Endothelial cell (in vitro differentiated cells): Measurements from ENCODE around the gene STIM1. TPM values are rescaled to one million over a fixed set of nuclear protein-coding genes. Genes with fewer than 3 reads are reported as not detected.

Source experiments
- DNase-seq: peaks from one replicate; pipeline ENCODE4 v3.0.0; 2021; ENCODE audit warnings: low spot score
- H3K27ac Mint-ChIP-seq: one replicate; pipeline ENCODE4 v1.8.0; 2021; ENCODE audit warnings: mixed read lengths, inconsistent platforms; ENCODE audit not compliant: unreplicated experiment
- H3K27me3 Mint-ChIP-seq: one replicate; pipeline ENCODE4 v1.8.0; 2021; ENCODE audit warnings: mild to moderate bottlenecking, moderate library complexity, mixed read lengths, inconsistent platforms; ENCODE audit not compliant: unreplicated experiment
- H3K36me3 Mint-ChIP-seq: one replicate; pipeline ENCODE4 v1.8.0; 2021; ENCODE audit warnings: mild to moderate bottlenecking, low read depth, mixed read lengths, inconsistent platforms; ENCODE audit not compliant: unreplicated experiment
- H3K4me1 Mint-ChIP-seq: one replicate; pipeline ENCODE4 v1.8.0; 2021; ENCODE audit warnings: mild to moderate bottlenecking, mixed read lengths, inconsistent platforms; ENCODE audit not compliant: unreplicated experiment
- H3K4me3 Mint-ChIP-seq: one replicate; pipeline ENCODE4 v1.8.0; 2021; ENCODE audit warnings: mild to moderate bottlenecking, mixed read lengths, inconsistent platforms; ENCODE audit not compliant: unreplicated experiment
- H3K9me3 Mint-ChIP-seq: one replicate; pipeline ENCODE4 v1.8.0; 2021; ENCODE audit warnings: mixed read lengths, inconsistent platforms; ENCODE audit not compliant: unreplicated experiment
- CTCF ChIP-seq: fragments of 200-600 bp; sonication (generic); IDR thresholded peaks from one replicate; pipeline ENCODE4 v1.5.0; 2021; ENCODE audit warnings: antibody characterized with exemption; ENCODE audit not compliant: unreplicated experiment
- total RNA-seq: library from RNA; stranded (reverse); fragmentation: NEBNext Ultra II Directional; extraction: Animal tissue kit (Norgen Biotek cat#: 25700); gene quantifications from one replicate; pipeline ENCODE4 v1.2.1, GENCODE V29; 2021; ENCODE audit not compliant: unreplicated experiment

Gene STIM1
- total RNA-seq, 1 donor from 2014 or later: 35.9 TPM

- Mint-ChIP-seq H3K4me1 (peaks cover 11% of the 10 kb centered on the region), H3K4me3 (peak overlapping the region; percentile 33), H3K36me3 (peaks cover 5% of the 10 kb centered on the region), H3K27ac (no peak overlapping the region), H3K27me3 (peaks cover 1% of the 10 kb centered on the region), H3K9me3 (no peaks in the 10 kb centered on the region)
- DNase-seq: no peak
- TF ChIP-seq CTCF: no peak
These were observed 218.8 kb downstream of the STIM1 start for GRCh38 chr11:4074266-4074665.

GRCh38 chr11:4076774-4077173 lies 221.3 kb downstream of the STIM1 start:
- no peak for DNase-seq
- H3K9me3 Mint-ChIP-seq: no peaks in the 10 kb centered on the region
- peaks cover 5% of the 10 kb centered on the region for H3K36me3 Mint-ChIP-seq
- H3K4me3 Mint-ChIP-seq: no peak overlapping the region
- no peak overlapping the region for H3K27ac Mint-ChIP-seq
- peaks cover 11% of the 10 kb centered on the region for H3K4me1 Mint-ChIP-seq
- TF ChIP-seq CTCF: no peak
- H3K27me3 Mint-ChIP-seq: peaks cover 1% of the 10 kb centered on the region

GRCh38 chr11:4083198-4083597 lies 227.7 kb downstream of the STIM1 start:
- TF ChIP-seq CTCF: no peak
- peaks cover 21% of the 10 kb centered on the region for H3K36me3 Mint-ChIP-seq
- DNase-seq: no peak

GRCh38 chr11:4084406-4085125 lies 229.1 kb downstream of the STIM1 start:
- TF ChIP-seq CTCF: no peak
- Mint-ChIP-seq H3K4me3 (peak overlapping the region; percentile 23), H3K9me3 (no peaks in the 10 kb centered on the region), H3K27ac (no peak overlapping the region), H3K27me3 (no peaks in the 10 kb centered on the region), H3K4me1 (peaks cover 14% of the 10 kb centered on the region), H3K36me3 (peaks cover 21% of the 10 kb centered on the region)
- no peak for DNase-seq

More at GRCh38 chr11:4083198-4083597, 227.7 kb downstream of the STIM1 start:
- H3K9me3 Mint-ChIP-seq: no peaks in the 10 kb centered on the region
- no peak overlapping the region for H3K4me3 Mint-ChIP-seq
- no peak overlapping the region for H3K27ac Mint-ChIP-seq
- H3K4me1 Mint-ChIP-seq: peaks cover 14% of the 10 kb centered on the region
- no peaks in the 10 kb centered on the region for H3K27me3 Mint-ChIP-seq

- H3K36me3 Mint-ChIP-seq: peaks cover 27% of the 10 kb centered on the region
- no peaks in the 10 kb centered on the region for H3K27me3 Mint-ChIP-seq
- no peaks in the 10 kb centered on the region for H3K9me3 Mint-ChIP-seq
- peaks cover 19% of the 10 kb centered on the region for H3K4me1 Mint-ChIP-seq
- H3K27ac Mint-ChIP-seq: no peak overlapping the region
- no peak for DNase-seq
- no peak for TF ChIP-seq CTCF
- no peak overlapping the region for H3K4me3 Mint-ChIP-seq
These were observed 230.1 kb downstream of the STIM1 start for GRCh38 chr11:4085575-4085974.
